Liver (tissue), 9 donors: ENCODE data around the gene TLE7. TPM values are rescaled to one million over a fixed set of nuclear protein-coding genes. Genes with fewer than 3 reads are reported as not detected.

Experiments used
- DNase-seq: peaks from one replicate; pipeline ENCODE4 v3.0.0-alpha.2; 2017; ENCODE audit warnings: low spot score
- H3K27ac ChIP-seq, 2 donors: one replicate each; pipeline ENCODE4 v1.7.0; 2013; ENCODE audit warnings: inconsistent platforms in 2 of 2, low read length in 2 of 2, control low read depth in 1 of 2, low read depth in 1 of 2, mild to moderate bottlenecking in 1 of 2
- H3K27me3 ChIP-seq, 4 donors: one replicate each; pipeline versions ENCODE4 v1.6.1 to v1.7.0; 2013; ENCODE audit warnings: low read length in 3 of 4, inconsistent platforms in 1 of 4, mild to moderate bottlenecking in 1 of 4, moderate library complexity in 1 of 4; ENCODE audit not compliant: control insufficient read depth in 4 of 4, insufficient read depth in 4 of 4
- H3K36me3 ChIP-seq, 4 donors: one replicate each; pipeline versions ENCODE4 v1.6.1 to v1.7.0; 2013; ENCODE audit warnings: low read length in 3 of 4, mild to moderate bottlenecking in 3 of 4, low read depth in 1 of 4, moderate library complexity in 1 of 4; ENCODE audit not compliant: control insufficient read depth in 4 of 4, insufficient read depth in 3 of 4
- H3K4me1 ChIP-seq, 4 donors: one replicate each; pipeline versions ENCODE4 v1.6.1 to v1.7.0; 2013; ENCODE audit warnings: low read length in 3 of 4, mild to moderate bottlenecking in 3 of 4, moderate library complexity in 1 of 4; ENCODE audit not compliant: control insufficient read depth in 4 of 4, insufficient read depth in 4 of 4
- H3K4me3 ChIP-seq, 3 donors: one replicate each; pipeline versions ENCODE4 v1.6.1 to v1.7.0; 2013; ENCODE audit warnings: low read length in 3 of 3, control low read depth in 1 of 3, low read depth in 1 of 3, mild to moderate bottlenecking in 1 of 3
- H3K9ac ChIP-seq, 2 donors: one replicate each; pipeline ENCODE4 v1.7.0; 2013; ENCODE audit warnings: low read length in 2 of 2, mild to moderate bottlenecking in 2 of 2, moderate library complexity in 2 of 2, control low read depth in 1 of 2, low read depth in 1 of 2
- H3K9me3 ChIP-seq, 4 donors: one replicate each; pipeline versions ENCODE4 v1.6.1 to v1.7.0; 2013; ENCODE audit warnings: low read length in 3 of 4; ENCODE audit not compliant: control insufficient read depth in 4 of 4
- ATF3 ChIP-seq: IDR thresholded peaks from 2 replicates; pipeline ENCODE4 v1.6.1; 2016; ENCODE audit warnings: antibody characterized with exemption
- EGR1 ChIP-seq, 2 donors: IDR thresholded peaks; 2 replicates each; pipeline ENCODE4 v1.6.1; 2016 to 2018; ENCODE audit warnings: antibody characterized with exemption in 2 of 2, low read depth in 2 of 2
- GABPA ChIP-seq, 2 donors: IDR thresholded peaks in 1 of 2; conservative IDR thresholded peaks in 1 of 2; 2 replicates each; pipeline ENCODE4 v1.6.1; 2016; ENCODE audit warnings: antibody characterized with exemption in 2 of 2, mild to moderate bottlenecking in 1 of 2, moderate library complexity in 1 of 2
- HNF4A ChIP-seq, 2 donors: conservative IDR thresholded peaks; 2 replicates each; pipeline ENCODE4 v1.6.1; 2016; ENCODE audit warnings: antibody characterized with exemption in 2 of 2, mild to moderate bottlenecking in 2 of 2
- HNF4G ChIP-seq: IDR thresholded peaks from 2 replicates; pipeline ENCODE4 v1.6.1; 2016; ENCODE audit warnings: antibody characterized with exemption
- MAX ChIP-seq: IDR thresholded peaks from 2 replicates; pipeline ENCODE4 v1.6.1; 2016; ENCODE audit warnings: antibody characterized with exemption
- NR2F2 ChIP-seq: IDR thresholded peaks from 2 replicates; pipeline ENCODE4 v1.6.1; 2016; ENCODE audit warnings: antibody characterized with exemption
- RAD21 ChIP-seq, 2 donors: IDR thresholded peaks; 2 replicates each; pipeline ENCODE4 v1.6.1; 2016; ENCODE audit warnings: antibody characterized with exemption in 2 of 2, mild to moderate bottlenecking in 2 of 2
- REST ChIP-seq: IDR thresholded peaks from 2 replicates; pipeline ENCODE4 v1.6.1; 2016; ENCODE audit warnings: antibody characterized with exemption, mild to moderate bottlenecking
- RXRA ChIP-seq, 2 donors: IDR thresholded peaks; 2 replicates each; pipeline ENCODE4 v1.6.1; 2017 to 2018; ENCODE audit warnings: antibody characterized with exemption in 2 of 2, mild to moderate bottlenecking in 1 of 2
- SP1 ChIP-seq: IDR thresholded peaks from 2 replicates; pipeline ENCODE4 v1.6.1; 2018; ENCODE audit warnings: antibody characterized with exemption, mild to moderate bottlenecking
- YY1 ChIP-seq: IDR thresholded peaks from 2 replicates; pipeline ENCODE4 v1.6.1; 2016; ENCODE audit warnings: antibody characterized with exemption, mild to moderate bottlenecking
- WGBS: extraction: QIAGEN DNeasy Blood & Tissue Kit; methylation state at CpG from one replicate; pipeline ENCODE4 v1.1.7; 2013; 5-methylcytosine and 5-hydroxymethylcytosine counted together
- polyA plus RNA-seq, 2 donors: library from polyadenylated mRNA; stranded (reverse) in 1 of 2; unstranded in 1 of 2; fragments of 200-250 nt in 1 of 2; fragments of >200 nt in 1 of 2; fragmentation: Nextera tagmentation in 1 of 2; extraction: Ambion mirVana in 1 of 2; gene quantifications; one replicate each; pipeline versions ENCODE4 v1.2.1 to v1.2.3, GENCODE V29; 2013 to 2015
- total RNA-seq, 2 donors: library from RNA; depleted of rRNA; stranded (reverse); fragments of >200 nt; gene quantifications; one replicate each; pipeline ENCODE4 v1.2.3, GENCODE V29; 2014
- donor health status: healthy.
- donor health status: healthy.
- donor health status: healthy.
- donor health status: healthy.
- donor health status: healthy.

Gene TLE7
- total and polyA plus RNA-seq, 4 donors: not detected

DNA sequence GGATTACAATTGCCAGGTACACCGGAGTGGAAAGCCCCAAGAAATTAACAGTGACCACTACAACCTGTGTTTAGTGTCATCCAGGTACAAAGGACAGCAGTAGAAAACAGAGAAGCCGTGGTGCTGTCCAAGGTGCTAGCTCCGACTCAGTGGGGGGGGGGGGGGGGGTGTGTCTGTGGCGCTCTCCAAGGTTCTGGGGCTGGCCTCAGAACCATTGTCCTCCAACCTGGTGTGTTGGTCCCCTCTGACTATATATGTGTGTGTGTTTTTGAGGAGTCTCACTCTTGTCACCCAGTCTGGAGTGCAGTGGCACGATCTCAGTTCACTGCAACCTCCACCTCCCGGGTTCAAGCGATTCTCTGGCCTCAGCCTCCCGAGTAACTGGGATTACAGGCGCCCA lies 26.0 kb upstream of the TLE7 start:
- Histone ChIP-seq H3K9ac (no peak overlapping the region), H3K4me1 (no peaks in the 10 kb centered on the region), H3K36me3 (peaks cover 0 to 6% (median 2%) of the 10 kb centered on the region in 4 donors), H3K27ac (no peak overlapping the region), H3K4me3 (no peak overlapping the region), H3K27me3 (no peaks in the 10 kb centered on the region), H3K9me3 (no peaks in the 10 kb centered on the region)
- DNase-seq: peak; percentile 73
- TF ChIP-seq HNF4G (no peak), REST (peak; percentile 99), HNF4A (conservative IDR thresholded peaks at IDR 0.05) (no peak), MAX (no peak)
- WGBS: 43% methylated on average over 9 of the region's 9 CpGs

DNA sequence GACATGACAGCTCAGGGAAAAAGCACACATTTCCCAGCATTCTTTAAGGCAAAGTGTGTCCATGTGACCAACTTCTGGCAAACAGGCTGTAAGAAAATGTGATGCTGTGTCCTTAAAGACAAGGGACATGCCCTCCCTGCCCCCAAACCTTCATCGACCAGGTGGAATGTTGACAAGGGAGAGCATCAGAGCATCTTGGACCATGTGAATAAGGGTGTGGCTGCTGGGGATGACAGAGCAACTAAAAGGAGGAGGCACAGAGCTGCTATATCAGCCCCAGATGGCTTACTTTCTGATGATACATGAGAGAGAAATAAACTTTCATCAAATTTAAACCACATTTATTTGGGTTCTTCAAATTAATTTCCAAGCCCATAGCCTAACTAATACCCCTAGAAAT lies 22.4 kb upstream of the TLE7 start:
- WGBS: 51% methylated on average over 1 of the region's 1 CpG
- TF ChIP-seq HNF4A (conservative IDR thresholded peaks at IDR 0.05) (no peak), ATF3 (no peak), YY1 (no peak), GABPA (IDR thresholded peaks at IDR 0.05 in 1 of 2, conservative IDR thresholded peaks at IDR 0.05 in 1 of 2) (no peak), EGR1 (IDR thresholded peaks at IDR 0.05; ENCODE audit: low read depth in 2 of 2) (no peak), MAX (no peak)
- DNase-seq: peak; percentile 45

GRCh38 chr16:71461686-71462648 lies 20.1 kb upstream of the TLE7 start, which contains the start of gene ZNF23:
Gene ZNF23 (minus strand): TSS chr16:71462247. CDS start chr16:71456796, 5,451 bp downstream.
- no peak for TF ChIP-seq EGR1 (IDR thresholded peaks at IDR 0.05; ENCODE audit: low read depth in 2 of 2)
- TF ChIP-seq HNF4G: no peak
- peak; percentile 14 for TF ChIP-seq SP1
- TF ChIP-seq REST: peak; percentile 89
- TF ChIP-seq NR2F2: peak; percentile 13
- TF ChIP-seq YY1: peak; percentile 70
- TF ChIP-seq GABPA (IDR thresholded peaks at IDR 0.05 in 1 of 2, conservative IDR thresholded peaks at IDR 0.05 in 1 of 2): peak; percentile 88 to 98
- TF ChIP-seq RAD21 (IDR thresholded peaks at IDR 0.05): peak; percentile 6 to 28
- TF ChIP-seq HNF4A (conservative IDR thresholded peaks at IDR 0.05): peak in 1 of 2 donors; percentile 22
- TF ChIP-seq RXRA (IDR thresholded peaks at IDR 0.05): peak in 1 of 2 donors; percentile 28
- Histone ChIP-seq H3K9me3 (no peaks in the 10 kb centered on the region), H3K4me3 (peak within 1 kb of the TSS; percentile 69 to 91 (median 87)), H3K36me3 (no peaks in the 10 kb centered on the region), H3K9ac (peak within 1 kb of the TSS; percentile 46 to 81), H3K4me1 (peaks cover 0 to 12% (median 10%) of the 10 kb centered on the region in 4 donors), H3K27ac (peak within 1 kb of the TSS; percentile 69 to 86), H3K27me3 (no peaks in the 10 kb centered on the region)
- under 1% methylated on average over 52 of the region's 52 CpGs for WGBS
- peak; percentile 92 for DNase-seq

More for the DNA sequence above, 22.4 kb upstream of the TLE7 start:
- H3K4me3 ChIP-seq: no peak overlapping the region
- H3K9me3 ChIP-seq: no peaks in the 10 kb centered on the region
- H3K27ac ChIP-seq: no peak overlapping the region
- no peak overlapping the region for H3K9ac ChIP-seq
- H3K36me3 ChIP-seq: no peaks in the 10 kb centered on the region
- H3K4me1 ChIP-seq: peaks cover 0 to 12% (median 10%) of the 10 kb centered on the region in 4 donors
- H3K27me3 ChIP-seq: no peaks in the 10 kb centered on the region
